ENCODE measurements around the gene IL4R. TPM values are rescaled to one million over a fixed set of nuclear protein-coding genes. Genes with fewer than 3 reads are reported as not detected.
A peak's percentile ranks its signal among the peaks of the same experiment; 100 is the strongest.
"Not testable (repeated sequence)": the region's sequence is repeated elsewhere in the genome, so short reads cannot be mapped to it uniquely, and the experiment has no call there.

The IL4R gene
- total RNA-seq, result 434 and 437 TPM in 2 replicates

DNA sequence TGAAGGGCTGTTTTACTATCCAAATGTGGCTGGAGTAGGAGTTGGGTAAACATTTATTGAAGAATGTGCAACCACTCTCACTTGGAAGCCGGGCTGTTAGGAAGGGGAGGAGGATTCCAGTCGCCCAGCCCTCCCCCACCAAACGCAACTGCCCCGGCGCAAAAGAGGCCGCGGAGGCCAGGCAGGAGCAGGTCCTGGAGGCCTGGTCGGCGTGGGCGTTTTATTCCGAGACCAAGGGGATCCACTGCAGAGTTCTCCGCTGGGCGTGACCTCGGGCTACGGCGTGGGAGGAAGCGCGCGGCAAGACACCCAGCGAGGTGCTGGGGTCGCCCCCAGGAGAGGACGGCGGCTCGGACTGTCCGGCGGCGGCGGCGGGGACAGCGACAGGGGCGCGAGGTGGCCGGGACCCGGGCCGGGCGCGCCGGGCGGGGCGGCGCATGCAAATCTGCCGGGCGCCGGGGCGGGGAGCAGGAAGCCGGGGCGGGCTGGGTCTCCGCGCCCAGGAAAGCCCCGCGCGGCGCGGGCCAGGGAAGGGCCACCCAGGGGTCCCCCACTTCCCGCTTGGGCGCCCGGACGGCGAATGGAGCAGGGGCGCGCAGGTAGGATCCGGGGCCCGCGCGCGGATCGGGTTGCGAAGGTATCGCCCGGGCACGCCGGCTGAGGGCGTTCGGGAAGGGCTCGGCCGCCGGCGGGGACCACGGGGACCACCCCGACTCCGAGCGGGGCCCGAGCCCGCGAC, at the start of gene IL4R:
Gene IL4R (plus strand): TSS at position 553 of the 739 bp plus-strand sequence. CDS start 26,230 bp downstream, outside the sequence.
- intact Hi-C loops (cut with micrococcal nuclease), result loop anchor here (1.0 to 2.0 kb wide), 3 partner anchors 39 to 77 kb away; no protein-coding TSS in a partner anchor
- Mint-ChIP-seq H3K4me1 (ENCODE audit: low read depth) (peaks cover 43% of the 10 kb centered on the region), H3K36me3 (ENCODE audit: low read depth) (peaks cover 48% of the 10 kb centered on the region), H3K27ac (peak within 1 kb of the TSS; percentile 98), H3K9me3 (no peaks in the 10 kb centered on the region), H3K4me3 (ENCODE audit: low read depth) (peak within 1 kb of the TSS; percentile 100), H3K27me3 (ENCODE audit: low read depth) (no peaks in the 10 kb centered on the region)
- peak; percentile 67 for DNase-seq (ENCODE audit: low spot score)

- Mint-ChIP-seq H3K27me3 (ENCODE audit: low read depth) (no peaks in the 10 kb centered on the region), H3K4me1 (ENCODE audit: low read depth) (peaks cover 61% of the 10 kb centered on the region), H3K4me3 (ENCODE audit: low read depth) (no peak overlapping the region), H3K36me3 (ENCODE audit: low read depth) (peaks cover 69% of the 10 kb centered on the region), H3K27ac (peak overlapping the region; percentile 66), H3K9me3 (peaks cover 6% of the 10 kb centered on the region)
- DNase-seq (ENCODE audit: low spot score), result no peak
- intact Hi-C loops (cut with micrococcal nuclease), result no loop called here
Measured at GRCh38 chr16:27264151-27264550, 49.6 kb upstream of the IL4R start.

GRCh38 chr16:27265982-27266381, 47.8 kb upstream of the IL4R start:
- Mint-ChIP-seq H3K27me3 (ENCODE audit: low read depth) (no peaks in the 10 kb centered on the region), H3K36me3 (ENCODE audit: low read depth) (peaks cover 74% of the 10 kb centered on the region), H3K4me1 (ENCODE audit: low read depth) (peaks cover 67% of the 10 kb centered on the region), H3K27ac (peak overlapping the region; percentile 44), H3K4me3 (ENCODE audit: low read depth) (peak overlapping the region; percentile 65), H3K9me3 (peaks cover 6% of the 10 kb centered on the region)
- intact Hi-C loops (cut with micrococcal nuclease), result no loop called here
- DNase-seq (ENCODE audit: low spot score), result no peak

DNA sequence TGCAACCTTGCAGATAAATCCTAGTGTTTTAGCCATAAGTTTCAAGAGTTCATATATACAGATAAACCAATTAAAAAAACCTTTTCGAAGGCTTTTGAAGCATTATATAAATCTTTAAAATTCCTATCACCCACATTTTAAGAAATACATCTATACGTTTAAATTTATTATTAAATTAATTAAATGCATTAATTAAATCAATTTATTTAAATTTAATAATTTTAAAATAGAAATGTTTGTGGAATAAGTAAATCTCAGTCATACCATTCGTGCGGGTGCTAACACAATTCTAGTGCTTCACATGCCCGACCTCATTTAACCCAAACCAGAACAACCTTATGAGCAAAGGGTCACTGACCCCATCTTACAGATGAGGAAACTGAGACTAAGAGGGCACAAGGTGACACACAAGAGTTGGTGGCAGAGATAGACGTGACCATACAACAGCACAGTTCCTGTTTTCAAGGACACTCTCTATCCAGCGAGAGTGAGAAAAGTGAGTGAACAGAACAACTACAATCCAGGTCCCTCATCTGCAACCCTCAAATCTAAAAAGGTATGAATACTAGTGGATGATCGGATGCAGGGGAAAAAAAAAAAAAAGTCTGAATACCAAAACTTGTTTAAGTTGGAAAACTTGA, 46.6 kb upstream of the IL4R start:
- Mint-ChIP-seq H3K27me3 (ENCODE audit: low read depth) (no peaks in the 10 kb centered on the region), H3K36me3 (ENCODE audit: low read depth) (peaks cover 78% of the 10 kb centered on the region), H3K4me3 (ENCODE audit: low read depth) (peak overlapping the region; percentile 98), H3K9me3 (peaks cover 8% of the 10 kb centered on the region), H3K4me1 (ENCODE audit: low read depth) (peaks cover 73% of the 10 kb centered on the region), H3K27ac (peak overlapping the region; percentile 79)
- no peak for DNase-seq (ENCODE audit: low spot score)
- intact Hi-C loops (cut with micrococcal nuclease), result no loop called here

DNA sequence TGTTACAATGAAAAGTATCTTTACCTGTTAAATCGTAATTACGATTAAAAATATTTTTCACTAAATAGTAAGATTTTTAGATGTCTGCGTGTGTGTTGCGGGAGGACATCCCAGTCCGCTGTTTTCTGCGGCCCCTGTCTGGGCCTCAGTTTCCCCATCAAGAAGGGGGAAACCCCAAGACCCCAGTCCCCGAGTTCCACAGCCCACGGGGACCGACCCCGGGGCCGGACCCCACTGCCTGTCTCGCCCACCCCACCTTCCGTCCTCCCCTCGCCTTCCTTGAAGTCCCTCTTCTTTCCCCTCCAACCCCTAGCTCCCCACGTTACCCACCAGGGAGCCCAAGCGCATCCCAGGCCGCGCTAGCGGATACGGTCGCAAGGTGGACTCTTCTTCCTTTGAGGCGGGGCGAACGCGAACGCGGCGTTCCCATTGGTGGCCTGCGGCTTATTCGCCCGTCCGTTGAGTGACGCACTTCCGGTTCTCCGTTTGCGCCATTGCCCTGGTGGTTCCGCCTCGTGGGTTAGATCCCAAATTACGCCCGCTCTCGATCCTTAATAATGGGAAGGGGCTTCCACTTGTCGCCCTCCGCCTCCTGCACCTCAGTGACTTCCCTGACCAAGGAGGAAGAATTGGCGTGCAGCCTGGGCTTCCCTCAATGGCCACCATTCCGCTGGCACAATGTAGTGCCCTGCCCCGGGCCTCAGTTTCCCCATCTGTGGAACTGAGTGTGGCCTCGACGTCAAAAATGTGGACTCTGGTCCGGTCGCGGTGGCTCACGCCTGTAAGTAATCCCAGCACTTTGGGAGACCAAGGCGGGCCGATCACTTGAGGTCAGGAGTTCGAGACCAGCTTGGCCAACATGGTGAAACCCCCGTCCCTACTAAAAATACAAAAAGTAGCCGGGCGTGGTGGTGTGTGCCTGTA, 45.1 kb upstream of the IL4R start, which contains the start of gene NSMCE1:
Gene NSMCE1 (minus strand): TSS at position 397 of the 924 bp plus-strand sequence. CDS start 11,202 bp downstream, outside the sequence.
- DNase-seq (ENCODE audit: low spot score), result peak; percentile 93
- H3K4me3 Mint-ChIP-seq (ENCODE audit: low read depth), result peak within 1 kb of the TSS; percentile 98
- peaks cover 65% of the 10 kb centered on the region for H3K36me3 Mint-ChIP-seq (ENCODE audit: low read depth)
- H3K27me3 Mint-ChIP-seq (ENCODE audit: low read depth), result no peaks in the 10 kb centered on the region
- intact Hi-C loops (cut with micrococcal nuclease), result no loop called here
- H3K9me3 Mint-ChIP-seq, result peaks cover 4% of the 10 kb centered on the region
- H3K4me1 Mint-ChIP-seq (ENCODE audit: low read depth), result peaks cover 66% of the 10 kb centered on the region
- H3K27ac Mint-ChIP-seq, result peak within 1 kb of the TSS; percentile 98

GRCh38 chr16:27269300-27270150, 44.2 kb upstream of the IL4R start:
- Mint-ChIP-seq H3K27me3 (ENCODE audit: low read depth) (no peaks in the 10 kb centered on the region), H3K9me3 (peaks cover 4% of the 10 kb centered on the region), H3K4me3 (ENCODE audit: low read depth) (peak overlapping the region; percentile 98), H3K36me3 (ENCODE audit: low read depth) (peaks cover 56% of the 10 kb centered on the region), H3K27ac (peak overlapping the region; percentile 98), H3K4me1 (ENCODE audit: low read depth) (peaks cover 66% of the 10 kb centered on the region)
- intact Hi-C loops (cut with micrococcal nuclease), result no loop called here
- no peak for DNase-seq (ENCODE audit: low spot score)

GRCh38 chr16:27270349-27270748, 43.4 kb upstream of the IL4R start:
- H3K4me3 Mint-ChIP-seq (ENCODE audit: low read depth), result peak overlapping the region; percentile 98
- H3K9me3 Mint-ChIP-seq, result peaks cover 4% of the 10 kb centered on the region
- intact Hi-C loops (cut with micrococcal nuclease), result no loop called here
- no peaks in the 10 kb centered on the region for H3K27me3 Mint-ChIP-seq (ENCODE audit: low read depth)
- H3K27ac Mint-ChIP-seq, result peak overlapping the region; percentile 98
- no peak for DNase-seq (ENCODE audit: low spot score)
- H3K36me3 Mint-ChIP-seq (ENCODE audit: low read depth), result peaks cover 49% of the 10 kb centered on the region
- peaks cover 63% of the 10 kb centered on the region for H3K4me1 Mint-ChIP-seq (ENCODE audit: low read depth)

DNA sequence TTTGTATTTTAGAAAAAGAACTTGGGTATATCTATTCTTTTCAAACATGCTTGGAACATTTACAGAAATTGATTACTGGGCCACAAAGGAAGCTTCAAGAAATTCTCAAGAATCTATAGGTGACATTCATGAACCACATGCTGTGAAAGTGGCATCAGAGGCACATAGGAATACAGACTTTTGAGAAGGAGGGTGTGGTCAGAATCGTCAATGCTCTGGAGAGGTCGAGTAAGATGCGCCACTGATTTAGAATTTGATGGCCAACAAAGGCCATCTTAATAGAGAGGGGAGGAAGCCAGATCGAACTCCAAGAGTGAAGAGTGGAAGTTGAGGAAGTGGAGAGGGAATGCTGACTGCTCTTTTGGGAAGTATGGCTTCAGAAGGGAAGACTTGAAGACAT, 41.7 kb upstream of the IL4R start:
- intact Hi-C loops (cut with micrococcal nuclease), result loop anchor here (2.0 kb wide), 1 partner anchor 93 kb away; no protein-coding TSS in a partner anchor
- H3K9me3 Mint-ChIP-seq, result peaks cover 8% of the 10 kb centered on the region

GRCh38 chr16:27272697-27273096, 41.1 kb upstream of the IL4R start:
- intact Hi-C loops (cut with micrococcal nuclease), result loop anchor here (2.0 kb wide), 1 partner anchor 94 kb away; no protein-coding TSS in a partner anchor
- H3K4me1 Mint-ChIP-seq (ENCODE audit: low read depth), result peaks cover 66% of the 10 kb centered on the region
- H3K4me3 Mint-ChIP-seq (ENCODE audit: low read depth), result not testable (repeated sequence)

More for the DNA sequence above, 41.7 kb upstream of the IL4R start:
- H3K4me3 Mint-ChIP-seq (ENCODE audit: low read depth), result peak overlapping the region; percentile 75
- H3K36me3 Mint-ChIP-seq (ENCODE audit: low read depth), result peaks cover 46% of the 10 kb centered on the region
- no peak for DNase-seq (ENCODE audit: low spot score)
- peak overlapping the region; percentile 99 for H3K27ac Mint-ChIP-seq
- peaks cover 69% of the 10 kb centered on the region for H3K4me1 Mint-ChIP-seq (ENCODE audit: low read depth)
- H3K27me3 Mint-ChIP-seq (ENCODE audit: low read depth), result no peaks in the 10 kb centered on the region

DNA sequence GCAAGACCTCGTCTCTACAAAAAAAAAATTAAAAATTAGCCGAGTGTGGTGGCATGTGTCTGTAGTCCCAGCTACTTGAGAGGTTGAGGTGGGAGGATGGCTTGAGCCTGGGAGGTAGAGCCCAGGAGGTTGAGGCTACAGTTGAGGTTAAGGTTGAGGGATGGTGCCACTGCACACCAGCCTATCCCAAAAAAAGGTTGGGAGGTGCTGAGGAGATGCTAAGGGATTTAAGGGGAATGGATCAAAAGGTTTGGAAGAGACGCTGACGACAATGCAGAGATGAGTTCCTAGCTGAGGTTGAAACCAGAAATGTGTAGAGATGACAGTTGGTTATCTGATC, 40.5 kb upstream of the IL4R start:
- peaks cover 64% of the 10 kb centered on the region for H3K4me1 Mint-ChIP-seq (ENCODE audit: low read depth)
- DNase-seq (ENCODE audit: low spot score), result no peak
- peaks cover 8% of the 10 kb centered on the region for H3K9me3 Mint-ChIP-seq
- H3K4me3 Mint-ChIP-seq (ENCODE audit: low read depth), result peak overlapping the region; percentile 51
- no peaks in the 10 kb centered on the region for H3K27me3 Mint-ChIP-seq (ENCODE audit: low read depth)
- peak overlapping the region; percentile 98 for H3K27ac Mint-ChIP-seq
- intact Hi-C loops (cut with micrococcal nuclease), result loop anchor here (2.0 kb wide), 1 partner anchor 94 kb away; no protein-coding TSS in a partner anchor
- H3K36me3 Mint-ChIP-seq (ENCODE audit: low read depth), result peaks cover 35% of the 10 kb centered on the region

More at GRCh38 chr16:27272697-27273096, 41.1 kb upstream of the IL4R start:
- Mint-ChIP-seq H3K36me3 (ENCODE audit: low read depth) (peaks cover 40% of the 10 kb centered on the region), H3K27ac (peak overlapping the region; percentile 99)
- H3K9me3 Mint-ChIP-seq; H3K27me3 Mint-ChIP-seq (ENCODE audit: low read depth); DNase-seq (ENCODE audit: low spot score): not testable (repeated sequence)

- Mint-ChIP-seq H3K9me3 (peaks cover 8% of the 10 kb centered on the region), H3K4me1 (ENCODE audit: low read depth) (peaks cover 64% of the 10 kb centered on the region), H3K27me3 (ENCODE audit: low read depth) (no peaks in the 10 kb centered on the region), H3K27ac (peak overlapping the region; percentile 98), H3K4me3 (ENCODE audit: low read depth) (peak overlapping the region; percentile 51), H3K36me3 (ENCODE audit: low read depth) (peaks cover 30% of the 10 kb centered on the region)
- DNase-seq (ENCODE audit: low spot score), result peak; percentile 53
- intact Hi-C loops (cut with micrococcal nuclease), result loop anchor here (1.0 to 2.0 kb wide), 9 partner anchors 9 to 95 kb away; no protein-coding TSS in a partner anchor
Measured at GRCh38 chr16:27273670-27274423, 39.9 kb upstream of the IL4R start.

Measured in activated T-helper 2 cell treated with anti-CD3 and anti-CD28 coated beads, Interferon-gamma antibody, Interleukin-2, Interleukin-4, amounts not matched to agents 10 μg/mL and 5 μg/mL and 100 μg/mL, durations not matched to agents 14 hours and 24 hours and 36 hours (primary cell).